Parathyroid adenoma (tissue), 2 donors: ENCODE results near the gene RBM19.

Experiments used
- H2AFZ ChIP-seq: fragments of 300-600 bp; sonication (generic); one replicate; pipeline ENCODE4 v1.7.0; 2017; ENCODE audit warnings: antibody characterized with exemption, mild to moderate bottlenecking
- H3K27ac ChIP-seq: fragments of 300-600 bp; sonication (generic); one replicate; pipeline ENCODE4 v1.7.0; 2017
- H3K27me3 ChIP-seq: fragments of 300-600 bp; sonication (generic); one replicate; pipeline ENCODE4 v1.7.0; 2017; ENCODE audit warnings: low read length; ENCODE audit not compliant: control insufficient read depth, insufficient read depth
- H3K36me3 ChIP-seq: fragments of 300-600 bp; sonication (generic); one replicate; pipeline ENCODE4 v1.7.0; 2017; ENCODE audit warnings: low read length; ENCODE audit not compliant: control insufficient read depth, insufficient read depth
- H3K4me1 ChIP-seq: fragments of 300-600 bp; sonication (generic); one replicate; pipeline ENCODE4 v1.7.0; 2017; ENCODE audit warnings: control low read depth
- H3K4me2 ChIP-seq: fragments of 300-600 bp; sonication (generic); one replicate; pipeline ENCODE4 v1.7.0; 2017; ENCODE audit warnings: low read length
- H3K4me3 ChIP-seq: fragments of 300-600 bp; sonication (generic); one replicate; pipeline ENCODE4 v1.7.0; 2017; ENCODE audit warnings: low read depth, low read length
- H3K79me2 ChIP-seq: fragments of 300-600 bp; sonication (generic); one replicate; pipeline ENCODE4 v1.7.0; 2017; ENCODE audit warnings: control low read depth
- H3K9ac ChIP-seq: fragments of 300-600 bp; sonication (generic); one replicate; pipeline ENCODE4 v1.7.0; 2017; ENCODE audit warnings: mild to moderate bottlenecking
- H3K9me3 ChIP-seq: fragments of 300-600 bp; sonication (generic); one replicate; pipeline ENCODE4 v1.7.0; 2017; ENCODE audit warnings: low read length; ENCODE audit not compliant: control insufficient read depth
- CTCF ChIP-seq: fragments of 300-600 bp; sonication (generic); IDR thresholded peaks from one replicate; pipeline ENCODE4 v1.7.0; 2017; ENCODE audit warnings: antibody characterized with exemption, mild to moderate bottlenecking
- donor health status: primary hyperparathyroidism.

The RBM19 gene

GRCh38 chr12:113804961-113805600, 161.0 kb downstream of the RBM19 start:
- Histone ChIP-seq H3K4me1 (no peaks in the 10 kb centered on the region), H3K9ac (no peak overlapping the region), H3K9me3 (no peaks in the 10 kb centered on the region), H3K4me2 (no peak overlapping the region), H3K4me3 (no peak overlapping the region), H2AFZ (no peak overlapping the region), H3K27me3 (no peaks in the 10 kb centered on the region), H3K36me3 (no peaks in the 10 kb centered on the region), H3K79me2 (no peaks in the 10 kb centered on the region), H3K27ac (no peak overlapping the region)
- TF ChIP-seq CTCF: no peak

- H3K27me3 ChIP-seq: no peaks in the 10 kb centered on the region
- no peaks in the 10 kb centered on the region for H3K79me2 ChIP-seq
- no peak overlapping the region for H2AFZ ChIP-seq
- H3K36me3 ChIP-seq: no peaks in the 10 kb centered on the region
- H3K4me3 ChIP-seq: no peak overlapping the region
- H3K27ac ChIP-seq: no peak overlapping the region
- H3K9ac ChIP-seq: no peak overlapping the region
- no peak for TF ChIP-seq CTCF
- H3K4me1 ChIP-seq: no peaks in the 10 kb centered on the region
- no peak overlapping the region for H3K4me2 ChIP-seq
- no peaks in the 10 kb centered on the region for H3K9me3 ChIP-seq
Measured at GRCh38 chr12:113803759-113804140, 162.4 kb downstream of the RBM19 start.

- TF ChIP-seq CTCF: no peak
- Histone ChIP-seq H3K4me1 (no peaks in the 10 kb centered on the region), H3K27ac (no peak overlapping the region), H3K4me2 (no peak overlapping the region), H3K9me3 (no peaks in the 10 kb centered on the region), H3K4me3 (no peak overlapping the region), H3K79me2 (no peaks in the 10 kb centered on the region), H3K27me3 (no peaks in the 10 kb centered on the region), H3K9ac (no peak overlapping the region), H2AFZ (no peak overlapping the region), H3K36me3 (no peaks in the 10 kb centered on the region)
Measured at GRCh38 chr12:113802966-113803758, 163.0 kb downstream of the RBM19 start.

- no peak overlapping the region for H3K9ac ChIP-seq
- H3K27ac ChIP-seq: no peak overlapping the region
- H3K27me3 ChIP-seq: no peaks in the 10 kb centered on the region
- no peak for TF ChIP-seq CTCF
- H3K4me1 ChIP-seq: no peaks in the 10 kb centered on the region
- no peak overlapping the region for H2AFZ ChIP-seq
- no peak overlapping the region for H3K4me3 ChIP-seq
- no peak overlapping the region for H3K4me2 ChIP-seq
- H3K36me3 ChIP-seq: no peaks in the 10 kb centered on the region
- H3K9me3 ChIP-seq: no peaks in the 10 kb centered on the region
- H3K79me2 ChIP-seq: no peaks in the 10 kb centered on the region
Measured at GRCh38 chr12:113802000-113802749, 163.9 kb downstream of the RBM19 start.
